IPS DF 4.7 (cell line): ENCODE measurements around the gene SLC41A2.
"Not testable (repeated sequence)": the region's sequence is repeated elsewhere in the genome, so short reads cannot be mapped to it uniquely, and the experiment has no call there.

Experiments used
- DNase-seq: peaks from one replicate; pipeline ENCODE4 v3.0.0-alpha.2; 2013; ENCODE audit warnings: low spot score; ENCODE audit errors: extremely low read depth

The SLC41A2 gene

DNA sequence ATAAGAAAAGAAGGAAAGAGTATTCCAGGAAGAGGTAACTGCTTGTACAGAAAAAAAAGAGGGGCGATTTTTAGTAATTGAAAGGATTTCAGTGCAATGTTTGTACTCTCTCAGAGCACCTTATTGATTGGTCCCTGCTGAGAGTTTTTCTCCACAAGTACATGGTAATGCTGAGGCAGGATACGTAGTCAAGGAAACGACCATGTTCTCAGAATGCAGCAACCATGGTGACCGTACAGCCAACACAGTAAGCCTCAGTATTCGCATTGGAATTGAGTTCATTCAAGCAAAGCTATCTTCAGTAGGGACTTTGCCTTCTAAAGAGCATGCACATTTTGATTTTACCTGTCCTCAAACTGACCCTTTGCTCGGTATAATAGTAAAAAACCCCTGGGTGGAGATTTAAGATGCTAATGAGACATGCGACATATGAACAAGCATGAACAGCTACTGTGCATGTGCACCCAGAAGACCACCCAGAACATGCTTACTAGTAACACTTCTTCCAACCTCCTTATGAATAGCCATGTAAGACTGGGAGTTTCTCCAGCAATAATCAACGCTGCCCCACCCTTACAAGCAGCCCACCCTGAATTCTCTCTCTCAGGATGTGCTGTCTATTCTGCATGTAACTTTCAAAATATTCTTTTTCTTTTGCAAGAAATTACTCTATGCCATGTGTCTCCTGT lies 6.2 kb upstream of the SLC41A2 start:
- DNase-seq: no peak

DNA sequence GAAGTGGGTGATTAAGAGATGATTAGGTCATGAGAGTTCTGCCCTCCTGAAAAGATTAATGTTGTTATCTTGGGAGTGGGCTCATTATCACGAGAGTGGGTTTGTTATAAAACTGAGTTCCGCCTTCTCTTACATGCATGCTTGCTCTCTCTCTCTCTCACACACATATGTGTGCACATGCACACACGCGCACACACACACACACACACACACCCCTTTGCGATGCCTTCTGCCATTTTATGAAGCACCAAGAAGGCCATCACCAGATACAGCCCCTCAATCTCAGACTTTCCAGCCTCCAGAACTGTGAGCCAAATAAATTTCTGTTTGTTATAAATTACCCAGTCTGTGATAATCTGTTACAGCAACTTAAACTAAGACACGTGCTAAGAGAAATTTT lies 5.7 kb upstream of the SLC41A2 start:
- DNase-seq: no peak

DNA sequence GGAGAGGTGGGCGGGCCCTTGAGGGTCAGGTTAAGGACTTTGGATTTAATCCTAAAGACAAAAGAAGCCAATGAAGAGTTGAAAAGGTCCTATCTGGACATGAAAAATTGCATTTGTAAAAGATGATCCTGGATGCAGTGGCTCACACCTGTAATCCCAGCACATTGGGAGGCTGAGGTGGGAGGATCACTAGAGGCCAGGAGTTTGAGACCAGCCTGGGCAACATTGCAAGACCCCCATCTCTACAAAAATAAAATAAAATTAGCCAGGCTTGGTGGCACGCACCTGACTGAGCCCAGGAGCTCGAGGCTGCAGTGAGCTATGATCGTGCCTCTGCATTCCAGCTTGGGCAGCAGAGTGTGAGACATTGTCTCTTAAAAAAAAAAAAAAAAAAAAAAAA lies 2.4 kb upstream of the SLC41A2 start:
- no peak for DNase-seq

DNA sequence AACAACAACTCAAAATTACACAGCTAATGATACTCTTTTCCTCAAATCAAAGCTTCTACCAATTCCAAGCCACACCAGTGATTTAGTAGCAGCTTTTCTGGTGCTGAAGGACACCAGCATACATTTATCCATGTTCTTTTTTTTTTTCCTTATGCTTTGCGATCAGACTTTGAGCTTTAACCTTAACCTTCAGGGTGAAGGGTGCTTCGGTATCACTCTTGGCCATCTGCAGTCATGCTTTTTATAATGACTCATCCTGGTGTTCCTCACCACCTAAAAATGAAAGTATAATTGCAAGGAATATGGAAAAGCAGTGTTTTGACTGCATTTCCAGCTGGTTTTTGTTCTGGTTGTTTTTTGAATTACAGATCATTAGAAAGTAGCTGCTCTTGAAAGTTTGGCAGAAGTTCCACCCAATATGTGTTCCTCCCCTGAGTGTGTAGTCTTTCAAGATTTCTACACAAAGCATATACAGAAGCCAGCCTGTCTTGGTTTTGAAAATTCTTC lies 1.3 kb upstream of the SLC41A2 start:
- no peak for DNase-seq

DNA sequence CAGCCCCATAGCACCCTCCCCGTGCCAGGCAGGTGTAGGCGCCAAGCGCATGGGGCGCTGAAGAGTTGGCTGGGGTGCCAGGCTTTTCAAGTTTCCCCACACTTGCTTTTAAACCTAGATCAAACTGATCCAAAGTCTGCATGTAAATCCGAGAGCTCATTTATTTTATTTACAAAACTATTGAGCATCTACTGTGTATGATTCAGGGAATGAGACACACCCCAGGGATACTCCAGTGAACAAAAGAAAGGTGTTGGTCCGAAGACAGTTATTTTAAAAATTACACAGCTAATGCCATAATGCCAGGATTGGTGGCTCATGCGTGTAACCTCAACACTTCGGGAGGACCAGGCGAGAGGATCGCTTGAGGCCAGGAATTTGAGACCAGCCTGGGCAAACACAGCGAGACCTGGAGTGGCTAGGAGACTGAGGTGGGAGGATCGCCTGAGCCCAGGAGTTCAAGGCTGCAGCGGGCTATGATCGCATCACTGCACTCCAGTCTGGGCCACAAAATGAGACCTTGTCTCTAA lies 780 bp upstream of the SLC41A2 start:
- no peak for DNase-seq

DNA sequence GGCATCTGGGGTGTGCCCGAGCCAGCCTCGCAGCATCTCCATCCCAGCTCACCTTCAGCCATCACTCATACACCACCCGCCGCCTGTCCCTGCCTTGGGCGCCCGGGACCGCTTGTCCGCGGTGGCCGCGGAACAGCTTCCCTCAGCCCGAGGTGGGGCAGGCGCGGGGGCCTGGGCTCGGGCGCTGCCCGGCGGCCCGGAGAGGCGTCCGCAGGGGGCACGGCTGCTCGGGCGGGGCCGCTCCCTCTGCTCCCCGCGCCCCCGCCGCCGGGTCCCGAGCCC lies 430 bp downstream of the SLC41A2 start:
- DNase-seq: no peak

DNA sequence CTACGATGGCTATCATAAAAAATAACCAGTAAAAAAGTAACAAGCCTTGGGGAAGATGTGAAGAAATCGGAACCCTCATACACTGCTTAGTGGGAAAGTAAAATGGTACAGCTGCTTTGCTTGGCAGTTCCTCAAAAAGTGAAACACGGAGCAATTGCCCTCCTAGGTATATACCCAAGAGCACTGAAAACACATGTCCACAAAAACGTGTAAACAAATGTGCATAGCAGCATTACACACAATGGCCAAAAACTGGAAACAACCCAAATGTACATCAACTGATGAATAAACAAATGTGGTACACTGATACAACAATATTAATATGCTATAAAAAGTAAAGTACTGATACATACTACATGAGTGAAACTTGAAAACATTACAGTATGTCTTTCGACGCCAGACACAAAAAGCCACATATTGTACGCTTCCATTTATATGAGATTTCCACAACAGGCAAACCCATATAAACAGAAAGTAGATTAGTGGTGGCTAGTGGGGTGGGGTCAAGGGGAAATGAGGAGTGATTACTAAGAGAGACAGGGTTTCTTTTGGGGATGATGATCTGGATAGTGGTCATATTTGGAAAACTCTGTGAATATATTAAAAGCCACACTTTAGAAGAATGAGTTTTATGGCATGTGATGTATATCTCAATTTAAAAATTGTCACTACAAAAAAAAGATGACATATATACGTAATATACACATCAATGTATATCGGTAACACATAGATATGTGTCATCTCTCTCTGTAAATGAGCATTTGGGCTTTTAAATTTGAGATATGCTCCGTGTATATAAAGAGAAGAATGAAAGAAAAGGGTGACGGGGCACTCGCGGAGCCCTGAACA lies 996 bp downstream of the SLC41A2 start:
- no peak for DNase-seq

DNA sequence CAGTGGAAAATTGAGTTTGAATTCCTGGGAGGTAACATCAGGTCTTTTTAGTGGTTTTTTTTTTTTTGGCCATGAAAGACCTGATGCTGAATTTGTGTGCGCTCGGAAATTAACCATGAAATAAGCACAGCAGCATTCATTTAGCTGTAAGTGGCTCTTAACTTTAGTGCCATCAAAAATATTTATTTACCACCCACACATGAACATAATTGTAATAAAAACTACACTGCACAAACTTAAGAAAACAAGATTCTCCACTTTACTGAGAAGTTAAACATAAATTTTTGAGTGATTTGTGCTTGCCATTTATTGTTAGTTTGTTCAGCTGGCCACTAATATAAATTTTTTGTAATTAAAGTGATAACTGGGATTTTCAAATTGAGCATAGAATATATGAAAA lies 2.4 kb downstream of the SLC41A2 start:
- no peak for DNase-seq

DNA sequence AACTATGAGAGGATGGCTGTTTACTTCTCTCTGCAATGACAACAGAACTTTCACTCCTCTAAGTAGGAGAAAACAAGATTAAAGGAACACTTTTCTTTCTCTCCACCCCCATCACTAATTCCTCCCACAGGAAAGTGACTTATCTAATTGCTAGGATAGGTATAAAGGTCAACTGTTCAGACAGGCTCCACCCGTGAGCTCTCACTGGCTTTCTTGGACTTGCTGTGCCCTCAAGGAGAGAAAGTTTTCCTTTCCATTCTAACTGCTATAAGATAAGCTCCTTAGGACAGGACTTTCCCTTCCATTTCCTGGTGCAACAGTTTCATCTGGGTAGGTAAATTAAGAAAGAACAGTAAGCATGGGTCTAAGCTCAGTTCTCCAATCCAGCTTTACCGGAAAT lies 4.8 kb downstream of the SLC41A2 start:
- DNase-seq: no peak

DNA sequence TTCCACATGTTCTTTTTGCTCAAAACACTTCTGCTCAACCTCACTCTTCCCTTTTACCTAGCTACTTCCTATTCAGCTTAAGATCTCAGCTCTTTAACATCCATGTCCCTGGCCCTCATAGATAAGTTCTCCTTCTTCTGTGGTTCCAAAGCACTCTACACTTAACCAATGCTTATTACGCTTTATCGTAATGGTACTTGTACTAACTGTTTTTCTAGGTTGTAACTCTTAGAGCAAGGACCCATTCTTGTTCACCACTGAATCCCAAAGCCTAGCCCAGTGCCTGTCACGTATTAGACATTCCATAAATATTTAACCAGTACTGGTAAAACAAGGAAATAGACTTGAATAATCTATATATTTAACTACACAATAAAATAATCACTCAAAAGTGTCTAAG lies 5.3 kb downstream of the SLC41A2 start:
- DNase-seq: no peak

DNA sequence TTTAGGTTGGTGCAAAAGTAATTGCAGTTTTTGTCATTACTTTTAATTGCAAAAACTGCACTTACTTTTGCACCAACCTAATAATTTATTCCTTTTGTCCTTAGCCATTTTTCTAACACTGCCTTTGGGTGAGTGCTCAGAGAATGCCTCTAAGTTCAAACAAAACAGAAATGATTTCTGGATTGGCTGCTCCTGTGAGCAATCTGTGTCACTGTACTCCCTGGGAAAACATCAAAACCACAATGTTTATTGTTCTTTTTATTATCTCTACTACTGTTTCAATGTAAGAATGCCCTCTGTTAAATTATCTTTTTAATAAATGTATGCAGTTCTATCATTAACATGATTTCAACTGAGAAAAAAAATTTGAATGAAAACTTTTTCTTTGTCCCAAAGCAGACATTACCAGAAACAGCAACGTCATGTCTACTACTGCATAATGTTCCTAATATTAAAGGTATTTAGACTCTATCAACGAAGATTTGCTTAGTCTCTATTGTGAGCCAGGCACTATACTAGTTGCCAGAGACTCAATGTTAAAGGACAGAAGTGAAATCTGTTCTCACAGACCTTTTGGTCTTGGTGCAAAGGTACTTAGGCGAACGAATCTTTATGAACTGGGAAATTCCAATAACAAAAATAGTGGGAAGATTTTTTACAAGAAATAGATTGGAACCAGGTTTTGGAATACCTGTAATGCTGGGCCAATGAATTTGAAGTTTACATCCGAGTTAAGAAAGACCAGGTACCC lies 6.2 kb downstream of the SLC41A2 start:
- no peak for DNase-seq

DNA sequence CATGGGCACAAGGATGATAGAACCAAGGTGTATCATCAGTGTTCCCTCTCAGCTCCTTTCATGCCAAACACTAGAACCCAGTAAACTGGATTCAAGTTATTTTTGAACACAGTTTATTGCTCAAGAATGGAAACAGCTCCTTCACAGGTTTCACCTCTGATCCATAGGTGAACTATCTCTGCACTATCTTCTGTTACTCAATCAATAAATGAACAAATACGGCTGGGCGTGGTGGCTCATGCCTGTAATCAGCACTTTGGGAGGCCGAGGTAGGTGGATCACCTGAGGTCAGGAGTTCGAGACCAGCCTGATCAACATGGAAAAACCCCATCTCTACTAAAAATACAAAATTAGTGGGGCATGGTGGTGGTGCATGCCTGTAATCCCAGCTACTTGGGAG lies 9.4 kb downstream of the SLC41A2 start:
- DNase-seq: not testable (repeated sequence)

DNA sequence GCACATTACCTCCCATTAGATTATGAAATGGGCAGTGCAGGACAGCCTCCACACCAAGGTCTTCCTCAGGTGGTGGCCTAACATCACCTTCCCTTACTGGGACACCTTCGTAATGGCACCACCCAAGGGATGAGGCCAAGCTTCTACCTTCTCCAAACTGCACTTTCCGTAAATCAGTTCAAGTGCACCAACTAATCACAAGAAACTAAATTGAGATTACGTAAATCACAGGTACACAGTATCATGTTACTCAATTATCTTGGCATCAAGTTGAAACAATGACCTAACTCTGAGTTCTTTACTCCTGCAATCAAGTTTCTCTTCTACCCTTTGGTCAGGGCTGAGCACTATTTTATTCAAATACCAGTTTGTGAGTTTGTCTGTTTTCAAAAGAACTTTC lies 13.8 kb downstream of the SLC41A2 start:
- no peak for DNase-seq

DNA sequence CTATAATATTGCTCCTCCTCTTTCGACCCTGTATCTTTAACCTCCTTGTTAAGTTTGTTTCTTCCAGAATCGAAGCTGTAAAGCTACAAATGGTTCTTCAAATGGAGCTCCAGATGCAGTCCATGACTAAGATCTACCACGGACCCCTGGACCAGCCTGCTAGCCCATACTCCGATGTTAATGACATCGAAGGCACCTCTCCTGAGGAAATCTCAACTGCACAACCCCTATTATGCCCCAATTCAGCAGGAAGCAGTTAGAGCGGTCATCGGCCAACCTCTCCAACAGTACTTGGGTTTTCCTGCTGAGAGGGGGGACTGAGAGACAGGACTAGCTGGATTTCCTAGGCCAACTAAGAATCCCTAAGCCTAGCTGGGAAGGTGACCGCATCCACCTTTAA lies 14.7 kb downstream of the SLC41A2 start:
- not testable (repeated sequence) for DNase-seq

DNA sequence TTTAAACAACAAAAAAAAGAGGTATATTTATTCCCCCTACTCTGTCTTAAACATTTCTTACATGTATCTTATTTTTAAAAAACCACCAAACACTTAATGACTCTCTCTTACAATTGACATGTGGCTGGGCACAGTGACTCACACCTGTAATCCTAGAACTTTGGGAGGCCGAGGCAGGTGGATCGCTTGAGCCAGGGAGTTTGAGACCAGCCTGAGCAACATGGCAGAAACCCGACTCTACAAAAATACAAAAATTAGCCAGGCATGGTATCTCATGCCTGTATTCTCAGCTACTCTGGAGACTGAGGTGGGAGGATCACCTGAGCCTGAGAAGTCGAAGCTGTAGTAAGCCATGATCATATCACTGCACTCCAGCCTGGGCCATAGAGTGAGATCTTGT lies 16.0 kb downstream of the SLC41A2 start:
- DNase-seq: no peak

DNA sequence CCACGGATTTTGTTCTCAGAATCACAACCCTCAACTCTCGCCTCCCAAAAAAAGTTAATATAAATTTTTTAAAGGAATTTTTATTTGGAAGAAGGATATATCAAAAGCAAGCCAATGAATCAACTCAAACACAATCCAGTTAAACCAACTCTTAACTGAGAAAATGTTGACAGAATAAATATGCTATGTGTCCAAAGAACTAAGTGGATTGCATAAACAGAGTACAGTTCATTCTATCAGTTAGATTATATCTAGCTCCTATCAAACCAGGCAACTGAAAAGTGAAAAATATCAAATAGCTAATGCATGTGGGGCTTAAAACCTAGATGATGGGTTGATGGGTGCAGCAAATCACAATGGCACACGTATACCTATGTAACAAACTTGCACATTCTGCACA lies 16.6 kb downstream of the SLC41A2 start:
- no peak for DNase-seq

DNA sequence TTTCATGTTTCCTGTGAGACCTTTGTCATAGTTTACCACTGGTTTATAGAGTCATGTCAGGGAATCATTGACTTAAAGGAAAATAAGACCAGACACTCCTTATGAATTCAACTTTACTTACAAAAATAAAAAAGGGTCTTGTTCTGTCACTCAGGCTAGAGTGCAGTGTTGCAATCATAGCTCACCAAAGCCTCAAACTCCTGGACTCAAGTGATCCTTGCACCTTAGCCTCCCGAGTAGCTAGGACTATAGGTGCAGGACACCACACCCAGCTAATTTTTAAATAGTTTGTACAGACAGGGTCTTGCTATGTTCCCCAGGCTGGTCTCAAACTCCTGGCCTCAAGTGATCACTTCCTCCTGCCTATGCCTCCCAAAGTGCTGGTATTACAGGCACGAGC lies 19.0 kb downstream of the SLC41A2 start:
- DNase-seq: no peak

DNA sequence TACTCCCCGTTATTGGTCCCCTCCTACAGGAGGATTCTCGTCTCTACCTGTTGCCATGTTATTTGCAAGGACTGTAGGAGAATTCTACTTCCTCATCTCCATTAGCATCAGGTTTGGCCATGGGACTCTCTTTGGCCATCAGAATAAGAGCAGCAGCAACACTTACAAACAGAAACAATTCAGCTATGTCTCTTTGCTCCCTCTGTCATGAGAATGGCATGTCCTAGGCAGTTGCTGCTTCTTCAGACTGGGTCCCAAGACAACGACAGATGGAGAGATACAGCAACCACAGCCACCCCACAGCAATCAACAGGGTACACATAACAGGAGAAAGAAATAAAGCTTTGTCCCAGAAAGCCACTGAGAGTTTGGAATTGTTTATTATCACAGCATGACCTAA lies 19.7 kb downstream of the SLC41A2 start:
- no peak for DNase-seq

DNA sequence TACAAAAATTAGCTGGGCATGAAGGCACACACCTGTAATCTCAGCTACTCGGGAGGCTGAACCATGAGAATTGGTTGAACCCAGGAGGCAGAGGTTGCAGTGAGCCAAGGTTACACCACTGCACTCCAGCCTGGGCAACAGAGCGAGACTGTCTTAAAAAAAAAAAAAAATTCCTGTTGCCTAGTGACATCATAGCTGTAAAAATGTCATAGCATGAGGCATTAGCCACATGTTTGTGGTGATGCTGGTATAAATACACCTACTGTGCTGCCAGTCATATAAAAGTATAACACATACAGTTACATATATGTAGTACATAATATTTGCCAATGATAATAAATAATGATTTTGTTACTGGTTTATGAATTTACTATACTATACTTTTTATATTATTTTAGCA lies 22.2 kb downstream of the SLC41A2 start:
- DNase-seq: no peak

DNA sequence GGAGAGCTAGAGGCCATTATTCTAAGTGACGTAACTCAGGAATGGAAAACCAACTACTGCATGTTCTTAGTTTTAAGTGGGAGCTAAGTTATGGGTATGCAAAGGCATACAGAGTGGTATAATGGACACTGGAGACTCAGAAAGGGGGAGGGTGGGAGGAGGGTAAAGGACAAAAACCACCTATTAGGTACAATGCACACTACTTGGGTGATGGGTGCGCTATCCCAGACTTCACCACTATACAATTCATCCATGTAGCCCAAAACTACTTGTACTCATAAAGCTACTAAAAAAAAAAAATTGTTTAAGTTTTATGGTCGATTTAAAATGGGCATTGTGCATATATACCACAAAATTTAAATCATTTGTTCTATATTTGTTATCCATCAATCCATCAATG lies 24.3 kb downstream of the SLC41A2 start:
- no peak for DNase-seq

DNA sequence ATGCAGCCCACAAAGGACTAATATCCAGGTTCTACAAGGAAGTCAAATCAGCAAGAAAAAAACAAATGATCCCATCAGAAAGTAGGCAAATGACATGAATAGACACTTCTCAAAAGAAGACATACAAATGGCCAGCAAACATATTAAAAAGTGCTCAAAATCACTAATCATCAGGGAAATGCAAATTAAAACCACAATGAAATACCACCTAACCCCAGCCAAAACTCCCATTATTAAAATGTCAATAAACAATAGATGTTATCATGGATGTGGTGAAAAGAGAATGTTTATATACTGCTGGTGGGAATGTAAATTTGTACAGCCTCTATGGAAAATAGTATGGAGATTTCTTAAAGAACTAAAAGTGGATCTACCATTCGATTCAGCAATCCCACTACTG lies 25.0 kb downstream of the SLC41A2 start:
- no peak for DNase-seq
